ENCODE measurements around the gene FCHSD2. TPM values are rescaled to one million over a fixed set of nuclear protein-coding genes. Genes with fewer than 3 reads are reported as not detected.

FCHSD2 gene
- polyA plus RNA-seq, 2 of the 4 experiments (the other 2 are of a cell fraction), result 10.5 to 19.0 TPM

GRCh38 chr11:72908032-72908676 lies 234.0 kb downstream of the FCHSD2 start:
- CTCF ChIA-PET, result no interaction called here
- DNase-seq (ENCODE audit: low read depth in 1 of 2, low spot score in 1 of 2), result no peak
- 93% methylated on average over 2 of the region's 2 CpGs for WGBS (ENCODE audit: missing lambda C conversion rate)
- FAIRE-seq, result no peak
- no peak overlapping the region for H3K4me2 ChIP-seq
- ATAC-seq, result no peak
- peaks cover 26% of the 10 kb centered on the region for H3K9me3 ChIP-seq
- TF ChIP-seq PHF8 (IDR thresholded peaks at IDR 0.05; ENCODE audit: borderline replicate concordance, low read depth), result no peak
- TF ChIP-seq RAD21 (conservative IDR thresholded peaks at IDR 0.05 in 1 of 2, IDR thresholded peaks at IDR 0.05 in 1 of 2), result no peak
- TF ChIP-seq ZC3H11A (IDR thresholded peaks at IDR 0.05), result no peak
- no peak for TF ChIP-seq E2F6 (IDR thresholded peaks at IDR 0.05; ENCODE audit: borderline replicate concordance, low read depth)
- no peak for TF ChIP-seq HOXB13 (CRISPR knock-in tag; IDR thresholded peaks at IDR 0.05; ENCODE audit: low read depth)
- TF ChIP-seq MAX (IDR thresholded peaks at IDR 0.05), result no peak
- TF ChIP-seq GATA3 (IDR thresholded peaks at IDR 0.05; ENCODE audit: borderline replicate concordance), result no peak
- TF ChIP-seq NPAS2 (CRISPR knock-in tag; IDR thresholded peaks at IDR 0.05; ENCODE audit: borderline replicate concordance), result no peak
- TF ChIP-seq PBX3 (IDR thresholded peaks at IDR 0.05), result no peak
- no peak for TF ChIP-seq EHF (CRISPR knock-in tag; IDR thresholded peaks at IDR 0.05)
- TF ChIP-seq JUNB (IDR thresholded peaks at IDR 0.05), result no peak
- no peak for TF ChIP-seq HMGXB4 (CRISPR knock-in tag; IDR thresholded peaks at IDR 0.05; ENCODE audit: borderline replicate concordance)
- TF ChIP-seq HDAC2 (IDR thresholded peaks at IDR 0.05), result no peak
- TF ChIP-seq SMC3 (IDR thresholded peaks at IDR 0.05), result no peak
- TF ChIP-seq EHMT2 (IDR thresholded peaks at IDR 0.05; ENCODE audit: low read depth), result no peak
- TF ChIP-seq ZFP36 (IDR thresholded peaks at IDR 0.05; ENCODE audit: borderline replicate concordance, partially characterized antibody), result no peak
- TF ChIP-seq MYC (IDR thresholded peaks at IDR 0.05; ENCODE audit: borderline replicate concordance, low read length), result no peak
- no peak for TF ChIP-seq HEYL (CRISPR knock-in tag; IDR thresholded peaks at IDR 0.05)
- POLR2A ChIA-PET, result no interaction called here
- H3K4me3 ChIP-seq, result no peak overlapping the region
- H3K27ac ChIP-seq, result no peak overlapping the region
- no peaks in the 10 kb centered on the region for H3K4me1 ChIP-seq

- ATAC-seq (no peak), FAIRE-seq (no peak), DNase-seq (ENCODE audit: low read depth in 1 of 2, low spot score in 1 of 2) (no peak)
- H3K4me2 ChIP-seq, result no peak overlapping the region
- WGBS (ENCODE audit: missing lambda C conversion rate), result 87% methylated on average over 4 of the region's 4 CpGs
- H3K27ac ChIP-seq, result no peak overlapping the region
- ChIA-PET CTCF (no interaction called here), POLR2A (no interaction called here)
- peaks cover 7% of the 10 kb centered on the region; the same call in 1 of the 3 replicates for H3K9me3 ChIP-seq
- H3K4me1 ChIP-seq, result no peaks in the 10 kb centered on the region
- H3K4me3 ChIP-seq, result no peak overlapping the region
- TF ChIP-seq BCL3 (IDR thresholded peaks at IDR 0.05) (no peak), ZSCAN20 (CRISPR knock-in tag; IDR thresholded peaks at IDR 0.05) (no peak), ATOH8 (CRISPR knock-in tag; IDR thresholded peaks at IDR 0.05; ENCODE audit: low read depth) (no peak), HOXB5 (CRISPR knock-in tag; IDR thresholded peaks at IDR 0.05) (no peak), ZNF302 (CRISPR knock-in tag; IDR thresholded peaks at IDR 0.05) (no peak), E2F6 (IDR thresholded peaks at IDR 0.05; ENCODE audit: borderline replicate concordance, low read depth) (no peak), REST (IDR thresholded peaks at IDR 0.05) (no peak), ELK1 (IDR thresholded peaks at IDR 0.05; ENCODE audit: low read depth, low read length) (no peak)
Measured at GRCh38 chr11:72904016-72904415, 238.1 kb downstream of the FCHSD2 start.
